ENCODE measurements around the gene RNF10. TPM values are rescaled to one million over a fixed set of nuclear protein-coding genes. Genes with fewer than 3 reads are reported as not detected.

The RNF10 gene
- total RNA-seq, 1 donor from 2014 or later = 147 TPM

- Histone ChIP-seq H3K4me3 (no peak overlapping the region), H3K4me1 (no peaks in the 10 kb centered on the region), H3K9me3 (no peaks in the 10 kb centered on the region), H3K27me3 (no peaks in the 10 kb centered on the region), H3K27ac (no peak overlapping the region), H3K36me3 (no peaks in the 10 kb centered on the region)
- TF ChIP-seq CTCF (IDR thresholded peaks at IDR 0.05) = no peak
- DNase-seq (ENCODE audit: low spot score in 2 of 2) = no peak
- intact Hi-C loops (cut with DNase I) = no loop called here
Observed at GRCh38 chr12:120618954-120619615, 84.9 kb downstream of the RNF10 start.

- Histone ChIP-seq H3K27me3 (no peaks in the 10 kb centered on the region), H3K36me3 (no peaks in the 10 kb centered on the region), H3K9me3 (no peaks in the 10 kb centered on the region), H3K4me1 (no peaks in the 10 kb centered on the region), H3K4me3 (no peak overlapping the region), H3K27ac (no peak overlapping the region)
- no peak for TF ChIP-seq CTCF (IDR thresholded peaks at IDR 0.05)
- DNase-seq (ENCODE audit: low spot score in 2 of 2) = no peak
- intact Hi-C loops (cut with DNase I) = no loop called here
Observed at GRCh38 chr12:120620624-120621023, 86.5 kb downstream of the RNF10 start.

- Histone ChIP-seq H3K27ac (no peak overlapping the region), H3K36me3 (no peaks in the 10 kb centered on the region), H3K9me3 (no peaks in the 10 kb centered on the region), H3K27me3 (no peaks in the 10 kb centered on the region), H3K4me1 (no peaks in the 10 kb centered on the region), H3K4me3 (no peak overlapping the region)
- no peak for DNase-seq (ENCODE audit: low spot score in 2 of 2)
- intact Hi-C loops (cut with DNase I) = no loop called here
- TF ChIP-seq CTCF (IDR thresholded peaks at IDR 0.05) = no peak
Observed at GRCh38 chr12:120625557-120626419, 91.6 kb downstream of the RNF10 start.

Other genes with a start within 250 kb of the RNF10 start
- gene RNU4-2, start 242.5 kb upstream of the RNF10 start, total RNA-seq = not detected
- not detected for gene RNU4-1, start 241.1 kb upstream of the RNF10 start, total RNA-seq
- not detected for gene SIRT4, start 232.0 kb upstream of the RNF10 start, total RNA-seq
- not detected for gene PLA2G1B, start 206.6 kb upstream of the RNF10 start, total RNA-seq
- gene MSI1, start 165.2 kb upstream of the RNF10 start, total RNA-seq = 0.11 TPM
- gene COX6A1, start 96.2 kb upstream of the RNF10 start, total RNA-seq = 686 TPM
- gene TRIAP1, start 88.0 kb upstream of the RNF10 start, total RNA-seq = 12.1 TPM
- 6.2 TPM for gene GATC, start 87.9 kb upstream of the RNF10 start, total RNA-seq
- 68.6 TPM for gene SRSF9, start 64.6 kb upstream of the RNF10 start, total RNA-seq
- gene DYNLL1, start 38.2 kb upstream of the RNF10 start, total RNA-seq = 216 TPM
- 5.9 TPM for gene COQ5, start 5.2 kb upstream of the RNF10 start, total RNA-seq
- 3.0 TPM for gene POP5, start 47.0 kb downstream of the RNF10 start, total RNA-seq
- 0.32 TPM for gene CABP1, start 106.3 kb downstream of the RNF10 start, total RNA-seq
- gene MLEC, start 152.8 kb downstream of the RNF10 start, total RNA-seq = 47.5 TPM
- gene UNC119B, start 176.1 kb downstream of the RNF10 start, total RNA-seq = 26.8 TPM
- gene ACADS, start 191.5 kb downstream of the RNF10 start, total RNA-seq = 58.5 TPM

Data from ascending aorta (tissue), 2 donors.